CD14-positive monocyte (primary cell): ENCODE data around the gene SIK3. TPM values are rescaled to one million over a fixed set of nuclear protein-coding genes. Genes with fewer than 3 reads are reported as not detected.

Experiments used
- DNase-seq, 3 donors: peaks; one replicate each; pipeline ENCODE4 v3.0.0-alpha.2; 2011 to 2022
- H2AFZ ChIP-seq: 2 replicates; pipeline ENCODE4 v1.6.0; 2012; ENCODE audit warnings: mild to moderate bottlenecking, low read depth, low read length, inconsistent platforms; ENCODE audit not compliant: insufficient read depth, poor library complexity, severe bottlenecking
- H3K27ac ChIP-seq, 2 donors: 1 replicate in 1 of 2; 2 replicates in 1 of 2; pipeline ENCODE4 v1.5.1; 2012 to 2013; ENCODE audit warnings: low read length in 2 of 2, control low read depth in 1 of 2, inconsistent platforms in 1 of 2, low read depth in 1 of 2, mild to moderate bottlenecking in 1 of 2
- H3K27me3 ChIP-seq, 2 donors: one replicate each; pipeline versions ENCODE4 v1.6.0 to v1.6.1; 2011 to 2013; ENCODE audit warnings: low read length in 2 of 2; ENCODE audit not compliant: control insufficient read depth in 2 of 2, insufficient read depth in 2 of 2
- H3K36me3 ChIP-seq, 2 donors: replicated peaks in 1 of 2; 1 replicate in 1 of 2; 2 replicates in 1 of 2; pipeline versions ENCODE4 v1.5.1 to v1.6.1; 2012 to 2013; ENCODE audit warnings: low read length in 2 of 2, control low read depth in 1 of 2, inconsistent platforms in 1 of 2, mild to moderate bottlenecking in 1 of 2; ENCODE audit not compliant: insufficient read depth in 2 of 2, control insufficient read depth in 1 of 2
- H3K4me1 ChIP-seq, 2 donors: 1 replicate in 1 of 2; 2 replicates in 1 of 2; pipeline versions ENCODE4 v1.5.1 to v1.6.1; 2012 to 2013; ENCODE audit warnings: low read length in 2 of 2, control low read depth in 1 of 2, inconsistent platforms in 1 of 2, mild to moderate bottlenecking in 1 of 2, moderate library complexity in 1 of 2; ENCODE audit not compliant: insufficient read depth in 2 of 2, control insufficient read depth in 1 of 2
- H3K4me2 ChIP-seq: replicated peaks from 2 replicates; pipeline ENCODE3; 2012; ENCODE audit warnings: low read length, moderate library complexity, mild to moderate bottlenecking; ENCODE audit not compliant: poor library complexity, severe bottlenecking; ENCODE audit errors: extremely low read depth
- H3K4me3 ChIP-seq, 3 experiments: fragments of 200-600 bp in 1 of 3; sonication (generic) in 1 of 3; replicated peaks in 1 of 3; 1 replicate in 2 of 3; 2 replicates in 1 of 3; pipeline ENCODE4 v1.5.1; 2011 to 2013; ENCODE audit warnings: low read length in 3 of 3, mild to moderate bottlenecking in 3 of 3, control low read depth in 2 of 3, low read depth in 2 of 3, inconsistent platforms in 1 of 3, moderate library complexity in 1 of 3
- H3K79me2 ChIP-seq: 2 replicates; pipeline ENCODE4 v1.6.0; 2012; ENCODE audit warnings: mild to moderate bottlenecking, control low read depth, inconsistent platforms, low read length, moderate library complexity; ENCODE audit not compliant: insufficient read depth
- H3K9ac ChIP-seq: 2 replicates; pipeline ENCODE4 v1.6.0; 2017; ENCODE audit warnings: low read length, mild to moderate bottlenecking; ENCODE audit not compliant: insufficient read depth, poor library complexity, severe bottlenecking
- H3K9me3 ChIP-seq, 2 donors: replicated peaks in 1 of 2; 1 replicate in 1 of 2; 2 replicates in 1 of 2; pipeline versions ENCODE4 v1.5.1 to v1.6.1; 2012 to 2013; ENCODE audit warnings: low read length in 2 of 2, control low read depth in 1 of 2; ENCODE audit not compliant: control insufficient read depth in 1 of 2, insufficient read depth in 1 of 2
- H4K20me1 ChIP-seq: 2 replicates; pipeline ENCODE4 v1.6.0; 2012; ENCODE audit warnings: mild to moderate bottlenecking, low read length, control low read depth, moderate library complexity; ENCODE audit not compliant: insufficient read depth
- H3K27ac Mint-ChIP-seq, 7 donors: one replicate each; pipeline ENCODE4 v1.8.0; 2020; ENCODE audit warnings: mild to moderate bottlenecking in 7 of 7, mixed read lengths in 7 of 7, moderate library complexity in 6 of 7, inconsistent platforms in 2 of 7
- H3K27me3 Mint-ChIP-seq, 3 donors: one replicate each; pipeline ENCODE4 v1.8.0; 2021 to 2022; ENCODE audit warnings: low read depth in 3 of 3, mild to moderate bottlenecking in 3 of 3, mixed read lengths in 3 of 3, moderate library complexity in 3 of 3, inconsistent platforms in 1 of 3
- H3K36me3 Mint-ChIP-seq, 2 donors: one replicate each; pipeline ENCODE4 v1.8.0; 2020; ENCODE audit warnings: mixed read lengths in 2 of 2, inconsistent platforms in 1 of 2, mild to moderate bottlenecking in 1 of 2
- H3K4me1 Mint-ChIP-seq: one replicate; pipeline ENCODE4 v1.8.0; 2020; ENCODE audit warnings: mild to moderate bottlenecking, mixed read lengths
- H3K4me3 Mint-ChIP-seq, 2 donors: one replicate each; pipeline ENCODE4 v1.8.0; 2020; ENCODE audit warnings: mild to moderate bottlenecking in 2 of 2, mixed read lengths in 2 of 2, moderate library complexity in 1 of 2
- H3K9me3 Mint-ChIP-seq, 7 donors: one replicate each; pipeline ENCODE4 v1.8.0; 2020 to 2022; ENCODE audit warnings: mixed read lengths in 7 of 7, mild to moderate bottlenecking in 6 of 7, moderate library complexity in 6 of 7, inconsistent platforms in 2 of 7
- CTCF ChIP-seq: fragments of 200-600 bp; IDR thresholded peaks from one replicate; pipeline ENCODE4 v1.8.0; 2022; ENCODE audit warnings: antibody characterized with exemption, mild to moderate bottlenecking
- WGBS: methylation state at CpG from one replicate; pipeline ENCODE4 v1.1.5; 2013; ENCODE audit warnings: missing lambda C conversion rate; ENCODE audit not compliant: insufficient coverage; 5-methylcytosine and 5-hydroxymethylcytosine counted together
- intact Hi-C, 2 donors: fragments of 100-400 bp; cut with micrococcal nuclease; formaldehyde crosslinking; loops; one replicate each; pipeline versions ENCODE4 v1.15.0 to v1.15.1; 2023
- polyA plus RNA-seq, 3 donors: library from polyadenylated mRNA; depleted of rRNA in 1 of 3; unstranded in 2 of 3; stranded (reverse) in 1 of 3; fragments of 300-500 nt in 2 of 3; fragments of >200 nt in 1 of 3; fragmentation: Illumina TruSeq in 2 of 3; gene quantifications; 1 replicate in 2 of 3; 2 replicates in 1 of 3; pipeline ENCODE4 v1.2.3, GENCODE V29; 2012 to 2021

Gene SIK3
- polyA plus RNA-seq, 3 donors: 18.3 to 142 (median 20.0) TPM

GRCh38 chr11:116910378-116910777 is 187.8 kb downstream of the SIK3 start:
- WGBS: 62% methylated on average over 2 of the region's 2 CpGs
- Mint-ChIP-seq H3K27me3 (no peaks in the 10 kb centered on the region), H3K36me3 (peaks cover 10 to 12% of the 10 kb centered on the region in 2 donors), H3K9me3 (peaks cover 0 to 2% (median 0%) of the 10 kb centered on the region in 7 donors), H3K4me3 (no peak overlapping the region), H3K4me1 (peaks cover 77% of the 10 kb centered on the region), H3K27ac (peak overlapping the region in 6 of 7 donors; percentile 31 to 87 (median 76))
- Histone ChIP-seq H3K27me3 (no peaks in the 10 kb centered on the region), H3K4me3 (no peak overlapping the region), H3K36me3 (peaks cover 0 to under 1% of the 10 kb centered on the region in 2 donors), H3K4me2 (peak overlapping the region; percentile 19), H4K20me1 (no peaks in the 10 kb centered on the region), H3K79me2 (peaks cover 62% of the 10 kb centered on the region), H3K9ac (no peak overlapping the region), H3K4me1 (peaks cover 71 to 88% of the 10 kb centered on the region in 2 donors), H2AFZ (no peak overlapping the region), H3K27ac (peak overlapping the region in 1 of 2 donors; percentile 72), H3K9me3 (no peaks in the 10 kb centered on the region)
- intact Hi-C loops: loop anchor here in 1 of 2 donors (5.0 kb wide), 1 partner anchor 187 kb away; the partner anchor contains the start of gene SIK3
- no peak for TF ChIP-seq CTCF
- DNase-seq: no peak

- peak overlapping the region; percentile 77 to 95 (median 89) for H3K27ac Mint-ChIP-seq
- Histone ChIP-seq H3K79me2 (peaks cover 59% of the 10 kb centered on the region), H4K20me1 (no peaks in the 10 kb centered on the region), H2AFZ (peak overlapping the region; percentile 32), H3K4me1 (peaks cover 68 to 87% of the 10 kb centered on the region in 2 donors), H3K36me3 (peaks cover 0 to 8% of the 10 kb centered on the region in 2 donors), H3K9ac (no peak overlapping the region), H3K4me3 (peak overlapping the region in 1 of 3 experiments; percentile 44), H3K4me2 (peak overlapping the region; percentile 49), H3K9me3 (no peaks in the 10 kb centered on the region), H3K27me3 (no peaks in the 10 kb centered on the region), H3K27ac (peak overlapping the region; percentile 53 to 79)
- peaks cover 0 to 2% (median 0%) of the 10 kb centered on the region in 7 donors for H3K9me3 Mint-ChIP-seq
- TF ChIP-seq CTCF: no peak
- peaks cover 73% of the 10 kb centered on the region for H3K4me1 Mint-ChIP-seq
- peaks cover 15 to 17% of the 10 kb centered on the region in 2 donors for H3K36me3 Mint-ChIP-seq
- WGBS: 80% methylated on average over 1 of the region's 1 CpG
- H3K4me3 Mint-ChIP-seq: peak overlapping the region in 1 of 2 donors; percentile 50
- no peaks in the 10 kb centered on the region for H3K27me3 Mint-ChIP-seq
- DNase-seq: no peak
- intact Hi-C loops: no loop called here
Measured at GRCh38 chr11:116909245-116909644, 189.0 kb downstream of the SIK3 start.
